Endodermal cell (in vitro differentiated cells): ENCODE results near the gene PCDHB1. TPM values are rescaled to one million over a fixed set of nuclear protein-coding genes. Genes with fewer than 3 reads are reported as not detected.
A peak's percentile ranks its signal among the peaks of the same experiment; 100 is the strongest.

Source experiments
- DNase-seq: peaks from one replicate; pipeline ENCODE4 v3.0.0-alpha.2; 2017
- H3K27ac ChIP-seq: 2 replicates; pipeline ENCODE4 v1.5.1; 2013; ENCODE audit warnings: mild to moderate bottlenecking, low read depth, low read length, moderate library complexity
- H3K27me3 ChIP-seq: 2 replicates; pipeline ENCODE4 v1.6.1; 2013; ENCODE audit warnings: mild to moderate bottlenecking, low read length, moderate library complexity; ENCODE audit not compliant: insufficient read depth, control insufficient read depth, poor library complexity, severe bottlenecking
- H3K36me3 ChIP-seq: 2 replicates; pipeline ENCODE4 v1.7.0; 2013; ENCODE audit warnings: mild to moderate bottlenecking, low read length, moderate library complexity; ENCODE audit not compliant: control insufficient read depth, insufficient read depth
- H3K4me1 ChIP-seq: one replicate; pipeline ENCODE4 v1.7.0; 2013; ENCODE audit warnings: low read length; ENCODE audit not compliant: control insufficient read depth, insufficient read depth
- H3K4me3 ChIP-seq: 2 replicates; pipeline ENCODE4 v1.5.1; 2013; ENCODE audit warnings: mild to moderate bottlenecking, low read length, moderate library complexity
- H3K9ac ChIP-seq: 2 replicates; pipeline ENCODE4 v1.6.1; 2013; ENCODE audit warnings: mild to moderate bottlenecking, low read length, moderate library complexity; ENCODE audit not compliant: poor library complexity, severe bottlenecking; ENCODE audit errors: extremely low read depth
- H3K9me3 ChIP-seq: 2 replicates; pipeline ENCODE4 v1.6.1; 2013; ENCODE audit warnings: mild to moderate bottlenecking, low read length, moderate library complexity; ENCODE audit not compliant: control insufficient read depth
- H3K27ac Mint-ChIP-seq: 2 replicates; pipeline ENCODE4 v1.8.0; 2020; ENCODE audit warnings: mixed read lengths
- H3K27me3 Mint-ChIP-seq: 2 replicates; pipeline ENCODE4 v1.8.0; 2021; ENCODE audit warnings: mild to moderate bottlenecking, mixed read lengths; ENCODE audit not compliant: insufficient read depth
- H3K36me3 Mint-ChIP-seq: 2 replicates; pipeline ENCODE4 v1.8.0; 2020; ENCODE audit warnings: low read depth, mixed read lengths
- H3K4me1 Mint-ChIP-seq: 2 replicates; pipeline ENCODE4 v1.8.0; 2020; ENCODE audit warnings: mixed read lengths
- H3K4me3 Mint-ChIP-seq: 2 replicates; pipeline ENCODE4 v1.8.0; 2020; ENCODE audit warnings: mild to moderate bottlenecking, moderate library complexity, mixed read lengths
- H3K9me3 Mint-ChIP-seq: 2 replicates; pipeline ENCODE4 v1.8.0; 2020; ENCODE audit warnings: mild to moderate bottlenecking, mixed read lengths
- WGBS, 2 experiments: methylation state at CpG; one replicate each; pipeline versions ENCODE4 v1.1.5 to v1.1.7; 2013; ENCODE audit warnings: missing lambda C conversion rate in 2 of 2, mixed read lengths in 1 of 2; ENCODE audit not compliant: insufficient coverage in 1 of 2, insufficient read length in 1 of 2; 5-methylcytosine and 5-hydroxymethylcytosine counted together
- total RNA-seq, 2 donors: library from RNA; stranded (reverse); fragmentation: NEBNext Ultra II Directional in 1 of 2; extraction: Animal tissue kit (Norgen Biotek cat#: 25700) in 1 of 2; gene quantifications; 2 replicates in 1 of 2; 3 replicates in 1 of 2; pipeline ENCODE4 v1.2.1, GENCODE V29; 2021
- TF ChIP-seq, protein P1 (sequence below): fragments of 200-600 bp; sonication (generic); conservative IDR thresholded peaks from 2 replicates; pipeline ENCODE4 v1.5.0; 2021; ENCODE audit warnings: antibody characterized with exemption, mild to moderate bottlenecking

PCDHB1 gene
- total RNA-seq, 2 donors from 2014 or later: 0.04 TPM; not detected in 1

- no peak overlapping the region for H3K4me3 Mint-ChIP-seq
- Histone ChIP-seq H3K4me3 (no peak overlapping the region), H3K27me3 (no peaks in the 10 kb centered on the region), H3K36me3 (no peaks in the 10 kb centered on the region), H3K27ac (no peak overlapping the region), H3K9ac (no peak overlapping the region), H3K4me1 (no peaks in the 10 kb centered on the region), H3K9me3 (no peaks in the 10 kb centered on the region)
- no peaks in the 10 kb centered on the region for H3K4me1 Mint-ChIP-seq
- DNase-seq: no peak
- WGBS, 2 experiments: 92% methylated on average over 1 of the region's 1 CpG; no CpG with 5 or more reads in 1 of the 2 experiments
- no peaks in the 10 kb centered on the region for H3K9me3 Mint-ChIP-seq
- TF ChIP-seq, protein P1, sequence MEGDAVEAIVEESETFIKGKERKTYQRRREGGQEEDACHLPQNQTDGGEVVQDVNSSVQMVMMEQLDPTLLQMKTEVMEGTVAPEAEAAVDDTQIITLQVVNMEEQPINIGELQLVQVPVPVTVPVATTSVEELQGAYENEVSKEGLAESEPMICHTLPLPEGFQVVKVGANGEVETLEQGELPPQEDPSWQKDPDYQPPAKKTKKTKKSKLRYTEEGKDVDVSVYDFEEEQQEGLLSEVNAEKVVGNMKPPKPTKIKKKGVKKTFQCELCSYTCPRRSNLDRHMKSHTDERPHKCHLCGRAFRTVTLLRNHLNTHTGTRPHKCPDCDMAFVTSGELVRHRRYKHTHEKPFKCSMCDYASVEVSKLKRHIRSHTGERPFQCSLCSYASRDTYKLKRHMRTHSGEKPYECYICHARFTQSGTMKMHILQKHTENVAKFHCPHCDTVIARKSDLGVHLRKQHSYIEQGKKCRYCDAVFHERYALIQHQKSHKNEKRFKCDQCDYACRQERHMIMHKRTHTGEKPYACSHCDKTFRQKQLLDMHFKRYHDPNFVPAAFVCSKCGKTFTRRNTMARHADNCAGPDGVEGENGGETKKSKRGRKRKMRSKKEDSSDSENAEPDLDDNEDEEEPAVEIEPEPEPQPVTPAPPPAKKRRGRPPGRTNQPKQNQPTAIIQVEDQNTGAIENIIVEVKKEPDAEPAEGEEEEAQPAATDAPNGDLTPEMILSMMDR: peak; percentile 61
- H3K36me3 Mint-ChIP-seq: no peaks in the 10 kb centered on the region
- H3K27me3 Mint-ChIP-seq: no peaks in the 10 kb centered on the region
- no peak overlapping the region for H3K27ac Mint-ChIP-seq
Measured at GRCh38 chr5:141032626-141033025, 18.5 kb upstream of the PCDHB1 start.

GRCh38 chr5:141039061-141039460, 12.1 kb upstream of the PCDHB1 start:
- no peaks in the 10 kb centered on the region for H3K9me3 Mint-ChIP-seq
- H3K4me3 ChIP-seq: no peak overlapping the region

GRCh38 chr5:141039517-141039916, 11.7 kb upstream of the PCDHB1 start:
- Histone ChIP-seq H3K27me3 (peaks cover 7% of the 10 kb centered on the region), H3K4me3 (peak overlapping the region; percentile 98), H3K9ac (no peak overlapping the region), H3K9me3 (no peaks in the 10 kb centered on the region), H3K4me1 (no peaks in the 10 kb centered on the region), H3K36me3 (no peaks in the 10 kb centered on the region), H3K27ac (no peak overlapping the region)
- Mint-ChIP-seq H3K4me1 (no peaks in the 10 kb centered on the region), H3K36me3 (no peaks in the 10 kb centered on the region), H3K27ac (no peak overlapping the region), H3K9me3 (no peaks in the 10 kb centered on the region), H3K27me3 (peaks cover 4% of the 10 kb centered on the region), H3K4me3 (no peak overlapping the region)
- DNase-seq: no peak
- WGBS, 2 experiments: 77 to 86% methylated on average over 1 to 3 of the region's 3 CpGs
- TF ChIP-seq, protein P1: no peak

More at GRCh38 chr5:141039061-141039460, 12.1 kb upstream of the PCDHB1 start:
- TF ChIP-seq, protein P1: no peak
- no peak overlapping the region for H3K9ac ChIP-seq
- H3K4me3 Mint-ChIP-seq: no peak overlapping the region
- no peak overlapping the region for H3K27ac ChIP-seq
- H3K4me1 ChIP-seq: no peaks in the 10 kb centered on the region
- peaks cover 7% of the 10 kb centered on the region for H3K27me3 ChIP-seq
- H3K27me3 Mint-ChIP-seq: peaks cover 2% of the 10 kb centered on the region
- DNase-seq: no peak
- no peaks in the 10 kb centered on the region for H3K36me3 ChIP-seq
- no peaks in the 10 kb centered on the region for H3K36me3 Mint-ChIP-seq
- H3K4me1 Mint-ChIP-seq: no peaks in the 10 kb centered on the region
- no peaks in the 10 kb centered on the region for H3K9me3 ChIP-seq
- no peak overlapping the region for H3K27ac Mint-ChIP-seq
